Breast epithelium (tissue), 4 donors: ENCODE measurements around the gene GFRA4. TPM values are rescaled to one million over a fixed set of nuclear protein-coding genes. Genes with fewer than 3 reads are reported as not detected.

Experiments used
- DNase-seq, 2 donors: peaks; one replicate each; pipeline ENCODE4 v3.0.0-alpha.2; 2019; ENCODE audit warnings: low spot score in 2 of 2
- H3K27ac ChIP-seq, 2 donors: fragments of 200-600 bp; sonication (generic) in 1 of 2; one replicate each; pipeline ENCODE4 v1.5.1; 2016 to 2019; ENCODE audit warnings: mild to moderate bottlenecking in 1 of 2
- H3K27me3 ChIP-seq, 2 donors: fragments of 200-600 bp; sonication (generic) in 1 of 2; one replicate each; pipeline versions ENCODE4 v1.5.1 to v1.6.0; 2017 to 2019; ENCODE audit warnings: control low read depth in 1 of 2, mild to moderate bottlenecking in 1 of 2
- H3K36me3 ChIP-seq: fragments of 200-600 bp; one replicate; pipeline ENCODE4 v1.5.1; 2019
- H3K4me1 ChIP-seq, 2 donors: fragments of 200-600 bp; sonication (generic); one replicate each; pipeline ENCODE4 v1.5.1; 2016 to 2019; ENCODE audit warnings: control low read depth in 1 of 2
- H3K4me3 ChIP-seq, 3 donors: fragments of 200-600 bp; sonication (generic); 1 replicate in 2 of 3; 2 replicates in 1 of 3; pipeline ENCODE4 v1.5.1; 2016 to 2019; ENCODE audit warnings: mild to moderate bottlenecking in 3 of 3, moderate library complexity in 2 of 3
- H3K9me3 ChIP-seq, 2 donors: fragments of 200-600 bp; sonication (generic) in 1 of 2; one replicate each; pipeline ENCODE4 v1.5.1; 2016 to 2019; ENCODE audit warnings: control low read depth in 1 of 2
- CTCF ChIP-seq, 3 donors: fragments of 450-650 bp; IDR thresholded peaks; one replicate each; pipeline ENCODE4 v1.5.1; 2016 to 2017; ENCODE audit warnings: antibody characterized with exemption in 3 of 3, mild to moderate bottlenecking in 3 of 3, moderate library complexity in 3 of 3
- POLR2A ChIP-seq: fragments of 450-650 bp; IDR thresholded peaks from one replicate; pipeline ENCODE4 v1.6.1; 2016; ENCODE audit warnings: antibody characterized with exemption, mild to moderate bottlenecking, moderate library complexity
- POLR2AphosphoS5 ChIP-seq, 3 donors: sonication (generic); formaldehyde crosslinking; IDR thresholded peaks; one replicate each; pipeline ENCODE4 v1.6.1; 2017; ENCODE audit warnings: antibody characterized with exemption in 3 of 3
- intact Hi-C: fragments of 100-400 bp; cut with DNase I; formaldehyde crosslinking; loops from one replicate; pipeline ENCODE4 v1.15.1; 2023; ENCODE audit warnings: low total_unique reads
- total RNA-seq, 3 donors: library from RNA; depleted of rRNA; stranded (reverse); fragments of >200 nt; gene quantifications; one replicate each; pipeline ENCODE4 v1.1.0, GENCODE V29; 2016

GFRA4 gene
- total RNA-seq, 3 donors from 2014 or later = not detected

- Histone ChIP-seq H3K4me3 (no peak overlapping the region), H3K27me3 (no peaks in the 10 kb centered on the region), H3K9me3 (no peaks in the 10 kb centered on the region), H3K36me3 (peaks cover 9% of the 10 kb centered on the region), H3K4me1 (no peaks in the 10 kb centered on the region), H3K27ac (no peak overlapping the region)
- DNase-seq = no peak
- intact Hi-C loops = no loop called here
- no peak for TF ChIP-seq POLR2A
- no peak for TF ChIP-seq POLR2AphosphoS5 (IDR thresholded peaks at IDR 0.05)
- no peak for TF ChIP-seq CTCF (IDR thresholded peaks at IDR 0.05)
These were observed 17.7 kb downstream of the GFRA4 start for GRCh38 chr20:3645309-3646066.

GRCh38 chr20:3640259-3640658, 22.9 kb downstream of the GFRA4 start:
- no peak for DNase-seq
- Histone ChIP-seq H3K27ac (no peak overlapping the region), H3K9me3 (no peaks in the 10 kb centered on the region), H3K27me3 (no peaks in the 10 kb centered on the region), H3K4me3 (no peak overlapping the region), H3K4me1 (no peaks in the 10 kb centered on the region), H3K36me3 (no peaks in the 10 kb centered on the region)
- intact Hi-C loops = no loop called here
- TF ChIP-seq POLR2A (no peak), POLR2AphosphoS5 (IDR thresholded peaks at IDR 0.05) (no peak), CTCF (IDR thresholded peaks at IDR 0.05) (no peak)

- intact Hi-C loops = no loop called here
- Histone ChIP-seq H3K27me3 (no peaks in the 10 kb centered on the region), H3K4me3 (no peak overlapping the region), H3K4me1 (no peaks in the 10 kb centered on the region), H3K36me3 (no peaks in the 10 kb centered on the region), H3K27ac (no peak overlapping the region), H3K9me3 (no peaks in the 10 kb centered on the region)
- TF ChIP-seq POLR2AphosphoS5 (IDR thresholded peaks at IDR 0.05) = no peak
- no peak for TF ChIP-seq CTCF (IDR thresholded peaks at IDR 0.05)
- TF ChIP-seq POLR2A = no peak
- DNase-seq = no peak
These were observed 27.9 kb downstream of the GFRA4 start for GRCh38 chr20:3635346-3635745.

GRCh38 chr20:3633913-3634478, 29.2 kb downstream of the GFRA4 start:
- no peak for TF ChIP-seq CTCF (IDR thresholded peaks at IDR 0.05)
- TF ChIP-seq POLR2AphosphoS5 (IDR thresholded peaks at IDR 0.05) = no peak
- no peak for TF ChIP-seq POLR2A
- H3K27ac ChIP-seq = no peak overlapping the region
- intact Hi-C loops = no loop called here
- no peaks in the 10 kb centered on the region for H3K4me1 ChIP-seq
- H3K9me3 ChIP-seq = no peaks in the 10 kb centered on the region
- H3K36me3 ChIP-seq = no peaks in the 10 kb centered on the region
- H3K4me3 ChIP-seq = no peak overlapping the region
- H3K27me3 ChIP-seq = no peaks in the 10 kb centered on the region
- no peak for DNase-seq

GRCh38 chr20:3632311-3633004, 30.7 kb downstream of the GFRA4 start:
- TF ChIP-seq POLR2A (no peak), CTCF (IDR thresholded peaks at IDR 0.05) (no peak), POLR2AphosphoS5 (IDR thresholded peaks at IDR 0.05) (no peak)
- intact Hi-C loops = no loop called here
- Histone ChIP-seq H3K9me3 (no peaks in the 10 kb centered on the region), H3K27me3 (no peaks in the 10 kb centered on the region), H3K36me3 (no peaks in the 10 kb centered on the region), H3K4me1 (no peaks in the 10 kb centered on the region), H3K4me3 (no peak overlapping the region), H3K27ac (no peak overlapping the region)
- DNase-seq = no peak
